Raji (cell line): Measurements from ENCODE around the gene ATG16L1.

Experiments
- POLR2A ChIP-seq: IDR thresholded peaks from 2 replicates; pipeline ENCODE4 v1.6.1; 2011; ENCODE audit warnings: low read depth, low read length, control low read depth; ENCODE audit not compliant: insufficient read depth

ATG16L1 gene

GRCh38 chr2:233323851-233324250, 72.4 kb downstream of the ATG16L1 start:
- TF ChIP-seq POLR2A: no peak

- TF ChIP-seq POLR2A: no peak
Measured at GRCh38 chr2:233325256-233325655, 73.8 kb downstream of the ATG16L1 start.

- no peak for TF ChIP-seq POLR2A
Measured at GRCh38 chr2:233325814-233326213, 74.3 kb downstream of the ATG16L1 start.

GRCh38 chr2:233326500-233326899, 75.0 kb downstream of the ATG16L1 start:
- no peak for TF ChIP-seq POLR2A

GRCh38 chr2:233328922-233329321, 77.4 kb downstream of the ATG16L1 start:
- TF ChIP-seq POLR2A: no peak

- TF ChIP-seq POLR2A: no peak
Measured at GRCh38 chr2:233329489-233330135, 78.1 kb downstream of the ATG16L1 start.

- TF ChIP-seq POLR2A: peak; percentile 37; the same call in 1 of the 2 replicates
Measured at GRCh38 chr2:233331536-233331935, 80.1 kb downstream of the ATG16L1 start.

GRCh38 chr2:233332125-233332524, 80.7 kb downstream of the ATG16L1 start:
- no peak for TF ChIP-seq POLR2A

- no peak for TF ChIP-seq POLR2A
Measured at GRCh38 chr2:233334915-233335314, 83.4 kb downstream of the ATG16L1 start.

GRCh38 chr2:233336541-233336940, 85.1 kb downstream of the ATG16L1 start:
- no peak for TF ChIP-seq POLR2A

- TF ChIP-seq POLR2A: no peak
Measured at GRCh38 chr2:233338046-233338445, 86.6 kb downstream of the ATG16L1 start.

- TF ChIP-seq POLR2A: no peak
Measured at GRCh38 chr2:233338812-233339368, 87.4 kb downstream of the ATG16L1 start.

GRCh38 chr2:233339427-233339826, 88.0 kb downstream of the ATG16L1 start:
- TF ChIP-seq POLR2A: no peak

- TF ChIP-seq POLR2A: no peak
Measured at GRCh38 chr2:233341296-233341695, 89.8 kb downstream of the ATG16L1 start.

- TF ChIP-seq POLR2A: no peak
Measured at GRCh38 chr2:233342301-233342700, 90.8 kb downstream of the ATG16L1 start.

GRCh38 chr2:233343171-233343705, 91.8 kb downstream of the ATG16L1 start:
- no peak for TF ChIP-seq POLR2A
